OCI-LY3 (cell line): Measurements from ENCODE around the gene CNTNAP2.

Experiments used
- H2AFZ ChIP-seq: fragments of 200-600, 300-600 bp; shearing (Covaris generic); 2 replicates; pipeline ENCODE4 v1.6.0; 2014; ENCODE audit warnings: antibody characterized with exemption, low read depth, low read length
- H3K27ac ChIP-seq: fragments of 200-600, 300-600 bp; sonication (generic); 2 replicates; pipeline ENCODE4 v1.5.1; 2014; ENCODE audit warnings: mild to moderate bottlenecking, low read length, moderate library complexity, mixed read lengths
- H3K27me3 ChIP-seq: fragments of 200-600, 300-600 bp; sonication (generic); 2 replicates; pipeline ENCODE4 v1.6.1; 2014; ENCODE audit warnings: low read depth, low read length, mixed read lengths
- H3K36me3 ChIP-seq: fragments of 200-600, 300-600 bp; sonication (generic); replicated peaks from 2 replicates; pipeline ENCODE3; 2014; ENCODE audit warnings: low read depth, low read length, mixed read lengths
- H3K4me1 ChIP-seq: fragments of 300-600, 200-600 bp; sonication (generic); 2 replicates; pipeline ENCODE4 v1.6.1; 2014; ENCODE audit warnings: low read length, mixed read lengths
- H3K4me2 ChIP-seq: fragments of 200-600, 300-600 bp; sonication (generic); 2 replicates; pipeline ENCODE4 v1.6.1; 2014; ENCODE audit warnings: low read length, mixed read lengths
- H3K4me3 ChIP-seq: fragments of 300-600, 200-600 bp; sonication (generic); 2 replicates; pipeline ENCODE4 v1.5.1; 2014; ENCODE audit warnings: antibody characterized with exemption, mild to moderate bottlenecking, low read length, moderate library complexity
- H3K79me2 ChIP-seq: fragments of 300-600, 200-600 bp; shearing (Covaris generic); 2 replicates; pipeline ENCODE4 v1.6.1; 2014; ENCODE audit warnings: mild to moderate bottlenecking, low read length, mixed read lengths
- H3K9ac ChIP-seq: fragments of 300-600, 200-600 bp; shearing (Covaris generic); 2 replicates; pipeline ENCODE4 v1.6.0; 2014; ENCODE audit warnings: mild to moderate bottlenecking, low read length, moderate library complexity
- H3K9me3 ChIP-seq: fragments of 200-600, 300-600 bp; shearing (Covaris generic); 2 replicates; pipeline ENCODE4 v1.6.1; 2014; ENCODE audit warnings: low read length, mixed read lengths; ENCODE audit not compliant: insufficient read depth
- H4K20me1 ChIP-seq: fragments of 200-600, 300-600 bp; sonication (generic); 2 replicates; pipeline ENCODE4 v1.6.1; 2016; ENCODE audit warnings: low read length, mixed read lengths; ENCODE audit not compliant: insufficient read depth
- CTCF ChIP-seq: fragments of 200-600, 300-600 bp; sonication (generic); IDR thresholded peaks from 2 replicates; pipeline ENCODE4 v1.5.1; 2014; ENCODE audit warnings: antibody characterized with exemption, low read length, low read depth
- EZH2phosphoT487 ChIP-seq: fragments of 200-600 bp; shearing (Covaris generic); IDR thresholded peaks from 2 replicates; pipeline ENCODE4 v1.6.1; 2018; ENCODE audit warnings: antibody characterized with exemption, mixed run types, low read depth

CNTNAP2 gene

GRCh38 chr7:147496209-147496608 lies 1379.6 kb downstream of the CNTNAP2 start:
- TF ChIP-seq EZH2phosphoT487 (no peak), CTCF (no peak)
- H3K79me2 ChIP-seq, result no peaks in the 10 kb centered on the region
- H3K4me2 ChIP-seq, result no peak overlapping the region
- H4K20me1 ChIP-seq, result no peaks in the 10 kb centered on the region
- H2AFZ ChIP-seq, result no peak overlapping the region
- H3K27ac ChIP-seq, result no peak overlapping the region
- no peak overlapping the region for H3K4me3 ChIP-seq
- no peaks in the 10 kb centered on the region for H3K27me3 ChIP-seq
- no peaks in the 10 kb centered on the region for H3K36me3 ChIP-seq
- H3K9ac ChIP-seq, result no peak overlapping the region
- no peaks in the 10 kb centered on the region for H3K9me3 ChIP-seq
- H3K4me1 ChIP-seq, result no peaks in the 10 kb centered on the region

GRCh38 chr7:147497246-147497645 lies 1380.6 kb downstream of the CNTNAP2 start:
- Histone ChIP-seq H3K9me3 (no peaks in the 10 kb centered on the region), H2AFZ (no peak overlapping the region), H3K4me1 (no peaks in the 10 kb centered on the region), H3K36me3 (no peaks in the 10 kb centered on the region), H3K4me3 (no peak overlapping the region), H3K9ac (no peak overlapping the region), H3K27me3 (no peaks in the 10 kb centered on the region), H4K20me1 (no peaks in the 10 kb centered on the region), H3K27ac (no peak overlapping the region), H3K79me2 (no peaks in the 10 kb centered on the region), H3K4me2 (no peak overlapping the region)
- TF ChIP-seq CTCF, result no peak

- Histone ChIP-seq H3K27me3 (no peaks in the 10 kb centered on the region), H3K4me3 (no peak overlapping the region), H4K20me1 (no peaks in the 10 kb centered on the region), H2AFZ (no peak overlapping the region), H3K27ac (no peak overlapping the region), H3K9me3 (no peaks in the 10 kb centered on the region), H3K4me2 (no peak overlapping the region), H3K4me1 (no peaks in the 10 kb centered on the region), H3K36me3 (no peaks in the 10 kb centered on the region), H3K79me2 (no peaks in the 10 kb centered on the region), H3K9ac (no peak overlapping the region)
- TF ChIP-seq EZH2phosphoT487 (no peak), CTCF (no peak)
These were observed 1381.5 kb downstream of the CNTNAP2 start for GRCh38 chr7:147498081-147498480.

GRCh38 chr7:147509035-147509501 lies 1392.5 kb downstream of the CNTNAP2 start:
- no peaks in the 10 kb centered on the region for H3K9me3 ChIP-seq
- no peak overlapping the region for H2AFZ ChIP-seq
- H3K4me2 ChIP-seq, result no peak overlapping the region
- H3K79me2 ChIP-seq, result no peaks in the 10 kb centered on the region
- no peak overlapping the region for H3K4me3 ChIP-seq
- no peak overlapping the region for H3K27ac ChIP-seq
- no peaks in the 10 kb centered on the region for H3K27me3 ChIP-seq
- H3K36me3 ChIP-seq, result no peaks in the 10 kb centered on the region
- H3K9ac ChIP-seq, result no peak overlapping the region
- H4K20me1 ChIP-seq, result no peaks in the 10 kb centered on the region
- no peak for TF ChIP-seq CTCF
- no peak for TF ChIP-seq EZH2phosphoT487
- H3K4me1 ChIP-seq, result no peaks in the 10 kb centered on the region
